KMS-11 (cell line): ENCODE results near the gene NOS1AP.

Source experiments
- H2AFZ ChIP-seq: fragments of 200-600 bp; sonication (generic); 2 replicates; pipeline ENCODE4 v1.6.1; 2016; ENCODE audit warnings: antibody characterized with exemption, mixed run types, low read depth
- H3K27ac ChIP-seq: fragments of 200-600 bp; sonication (generic); 2 replicates; pipeline ENCODE4 v1.6.1; 2016; ENCODE audit warnings: mild to moderate bottlenecking, mixed run types
- H3K27me3 ChIP-seq: fragments of 200-600 bp; sonication (generic); 2 replicates; pipeline ENCODE4 v1.6.1; 2017; ENCODE audit warnings: mild to moderate bottlenecking, low read depth, mixed run types, moderate library complexity; ENCODE audit not compliant: insufficient read depth
- H3K36me3 ChIP-seq: fragments of 200-600 bp; sonication (generic); 2 replicates; pipeline ENCODE4 v1.6.1; 2017; ENCODE audit warnings: mild to moderate bottlenecking, mixed run types; ENCODE audit not compliant: insufficient read depth
- H3K4me1 ChIP-seq: fragments of 200-600 bp; sonication (generic); 2 replicates; pipeline ENCODE4 v1.6.1; 2016; ENCODE audit warnings: mild to moderate bottlenecking, low read depth, mixed run types; ENCODE audit not compliant: poor library complexity, severe bottlenecking
- H3K4me2 ChIP-seq: fragments of 200-600 bp; sonication (generic); 2 replicates; pipeline ENCODE4 v1.7.0; 2016; ENCODE audit warnings: mild to moderate bottlenecking, mixed run types
- H3K4me3 ChIP-seq: fragments of 200-600 bp; sonication (generic); IDR thresholded peaks from 2 replicates; pipeline ENCODE4 v1.6.1; 2017; ENCODE audit warnings: low read depth, low read length, mixed read lengths; ENCODE audit not compliant: insufficient read depth
- H3K79me2 ChIP-seq: fragments of 200-600 bp; sonication (generic); 2 replicates; pipeline ENCODE4 v1.6.1; 2016; ENCODE audit warnings: low read depth, mixed run types; ENCODE audit not compliant: insufficient read depth
- H3K9ac ChIP-seq: fragments of 200-600 bp; sonication (generic); 2 replicates; pipeline ENCODE4 v1.6.1; 2016; ENCODE audit warnings: mild to moderate bottlenecking, mixed run types
- H4K20me1 ChIP-seq: fragments of 200-600 bp; sonication (generic); 2 replicates; pipeline ENCODE4 v1.6.1; 2016; ENCODE audit warnings: mild to moderate bottlenecking, mixed run types; ENCODE audit not compliant: insufficient read depth
- TF ChIP-seq, protein P1 (sequence below): fragments of 200-600 bp; sonication (generic); conservative IDR thresholded peaks from 2 replicates; pipeline ENCODE4 v1.6.1; 2017; ENCODE audit warnings: low read depth, mild to moderate bottlenecking, antibody characterized with exemption, low read length, moderate library complexity, mixed read lengths

The NOS1AP gene

DNA sequence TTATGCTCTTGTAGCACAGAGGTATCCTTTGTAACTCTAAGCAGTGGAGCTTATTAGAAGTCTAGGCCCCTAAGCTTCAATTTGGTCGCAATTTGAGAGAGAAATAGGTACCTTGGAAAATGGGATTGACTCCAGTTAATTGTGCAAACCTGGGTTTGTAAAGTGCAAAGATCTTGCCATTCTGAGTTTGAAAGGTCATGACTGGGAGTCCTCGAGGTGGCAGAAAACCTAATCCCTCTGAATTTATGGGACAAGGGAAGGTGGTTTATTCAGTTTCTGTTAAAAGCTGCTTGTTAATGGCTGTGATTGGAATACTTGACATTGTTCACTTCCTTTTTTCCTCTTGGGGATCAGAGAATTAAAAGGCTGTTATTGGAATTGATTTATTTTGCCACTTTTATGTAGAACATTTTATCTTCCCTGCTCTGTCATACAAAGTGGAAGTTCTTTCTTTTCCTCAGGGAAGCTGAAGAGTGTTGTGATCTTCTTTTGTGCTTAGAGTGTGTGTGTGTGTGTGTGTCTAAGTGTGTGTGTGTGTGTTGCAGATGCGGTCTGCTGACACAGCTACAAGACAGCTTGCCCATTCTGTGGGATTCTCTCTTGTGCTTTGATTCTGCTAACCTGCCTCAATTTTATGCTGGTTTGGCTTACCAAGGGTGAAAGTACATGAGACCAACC is 162.7 kb downstream of the NOS1AP start:
- no peak overlapping the region for H3K9ac ChIP-seq
- no peaks in the 10 kb centered on the region for H3K36me3 ChIP-seq
- TF ChIP-seq, protein P1, sequence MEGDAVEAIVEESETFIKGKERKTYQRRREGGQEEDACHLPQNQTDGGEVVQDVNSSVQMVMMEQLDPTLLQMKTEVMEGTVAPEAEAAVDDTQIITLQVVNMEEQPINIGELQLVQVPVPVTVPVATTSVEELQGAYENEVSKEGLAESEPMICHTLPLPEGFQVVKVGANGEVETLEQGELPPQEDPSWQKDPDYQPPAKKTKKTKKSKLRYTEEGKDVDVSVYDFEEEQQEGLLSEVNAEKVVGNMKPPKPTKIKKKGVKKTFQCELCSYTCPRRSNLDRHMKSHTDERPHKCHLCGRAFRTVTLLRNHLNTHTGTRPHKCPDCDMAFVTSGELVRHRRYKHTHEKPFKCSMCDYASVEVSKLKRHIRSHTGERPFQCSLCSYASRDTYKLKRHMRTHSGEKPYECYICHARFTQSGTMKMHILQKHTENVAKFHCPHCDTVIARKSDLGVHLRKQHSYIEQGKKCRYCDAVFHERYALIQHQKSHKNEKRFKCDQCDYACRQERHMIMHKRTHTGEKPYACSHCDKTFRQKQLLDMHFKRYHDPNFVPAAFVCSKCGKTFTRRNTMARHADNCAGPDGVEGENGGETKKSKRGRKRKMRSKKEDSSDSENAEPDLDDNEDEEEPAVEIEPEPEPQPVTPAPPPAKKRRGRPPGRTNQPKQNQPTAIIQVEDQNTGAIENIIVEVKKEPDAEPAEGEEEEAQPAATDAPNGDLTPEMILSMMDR, result no peak
- H3K79me2 ChIP-seq, result no peaks in the 10 kb centered on the region
- no peaks in the 10 kb centered on the region for H3K27me3 ChIP-seq
- H3K4me2 ChIP-seq, result no peak overlapping the region
- no peak overlapping the region for H2AFZ ChIP-seq
- H3K4me1 ChIP-seq, result peaks cover 23% of the 10 kb centered on the region
- no peaks in the 10 kb centered on the region for H4K20me1 ChIP-seq
- H3K27ac ChIP-seq, result no peak overlapping the region
- no peak overlapping the region for H3K4me3 ChIP-seq

DNA sequence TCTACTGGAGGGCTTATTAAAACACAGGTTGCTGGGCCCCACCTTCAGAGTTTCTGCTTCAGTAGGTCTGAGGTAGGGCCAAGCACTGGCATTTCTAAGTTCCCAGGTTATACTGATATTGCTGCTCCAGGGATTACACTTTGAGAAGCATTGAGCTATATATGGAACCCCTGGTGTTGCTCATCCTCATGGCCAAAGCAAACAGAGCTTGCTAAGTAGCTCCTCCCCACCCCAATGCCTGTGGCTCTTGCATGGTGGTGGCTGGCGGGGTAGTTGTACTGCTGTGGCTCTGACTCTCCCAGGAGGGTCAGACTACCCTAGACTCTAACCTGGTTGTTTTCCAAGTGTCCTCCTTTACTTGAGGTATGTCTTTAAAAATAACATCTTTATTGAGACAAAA is 163.6 kb downstream of the NOS1AP start:
- no peak overlapping the region for H3K4me3 ChIP-seq
- TF ChIP-seq, protein P1, result no peak
- H3K27ac ChIP-seq, result no peak overlapping the region
- no peaks in the 10 kb centered on the region for H4K20me1 ChIP-seq
- H3K27me3 ChIP-seq, result no peaks in the 10 kb centered on the region
- H3K9ac ChIP-seq, result no peak overlapping the region
- H3K36me3 ChIP-seq, result no peaks in the 10 kb centered on the region
- H2AFZ ChIP-seq, result no peak overlapping the region
- H3K4me2 ChIP-seq, result no peak overlapping the region
- no peaks in the 10 kb centered on the region for H3K79me2 ChIP-seq
- H3K4me1 ChIP-seq, result peaks cover 23% of the 10 kb centered on the region

- Histone ChIP-seq H3K79me2 (no peaks in the 10 kb centered on the region), H2AFZ (no peak overlapping the region), H3K27ac (no peak overlapping the region), H3K4me1 (peaks cover 21% of the 10 kb centered on the region), H4K20me1 (no peaks in the 10 kb centered on the region), H3K27me3 (no peaks in the 10 kb centered on the region), H3K9ac (no peak overlapping the region), H3K4me3 (no peak overlapping the region), H3K4me2 (no peak overlapping the region), H3K36me3 (no peaks in the 10 kb centered on the region)
- TF ChIP-seq, protein P1, result no peak
These were observed 164.4 kb downstream of the NOS1AP start for GRCh38 chr1:162233937-162234336.

GRCh38 chr1:162234571-162234970 is 165.1 kb downstream of the NOS1AP start:
- no peaks in the 10 kb centered on the region for H3K36me3 ChIP-seq
- no peak overlapping the region for H3K4me3 ChIP-seq
- H4K20me1 ChIP-seq, result no peaks in the 10 kb centered on the region
- peaks cover 16% of the 10 kb centered on the region for H3K4me1 ChIP-seq
- H3K27ac ChIP-seq, result no peak overlapping the region
- no peak overlapping the region for H2AFZ ChIP-seq
- TF ChIP-seq, protein P1, result no peak
- H3K9ac ChIP-seq, result no peak overlapping the region
- H3K79me2 ChIP-seq, result no peaks in the 10 kb centered on the region
- no peak overlapping the region for H3K4me2 ChIP-seq
- H3K27me3 ChIP-seq, result no peaks in the 10 kb centered on the region
